ENCODE measurements around the gene TNIK.
A peak's percentile ranks its signal among the peaks of the same experiment; 100 is the strongest.

TNIK gene

GRCh38 chr3:171441381-171441780 lies 18.8 kb downstream of the TNIK start:
- Histone ChIP-seq H4K8ac (ENCODE audit: low read length) (no peak overlapping the region), H3K4me1 (ENCODE audit: control insufficient read depth, insufficient read depth, low read depth, low read length) (peaks cover 2% of the 10 kb centered on the region), H3K27ac (ENCODE audit: low read length, poor library complexity, severe bottlenecking) (no peak overlapping the region), H2BK15ac (ENCODE audit: low read depth, poor library complexity, severe bottlenecking) (no peak overlapping the region), H3K18ac (ENCODE audit: low read depth in 1 of 2, low read length in 2 of 2) (no peak overlapping the region), H2AK5ac (ENCODE audit: low read length, severe bottlenecking) (no peak overlapping the region), H2AFZ (ENCODE audit: low read depth, low read length) (no peak overlapping the region), H3K9ac (ENCODE audit: low read length) (no peak overlapping the region), H3K27me3 (ENCODE audit: control insufficient read depth in 1 of 2, insufficient read depth in 1 of 2, low read length in 2 of 2) (no peaks in the 10 kb centered on the region), H2BK12ac (ENCODE audit: low read length in 2 of 2) (no peak overlapping the region), H3K79me1 (replicated peaks; ENCODE audit: low read length, poor library complexity, severe bottlenecking) (peaks cover 51% of the 10 kb centered on the region), H2BK120ac (ENCODE audit: low read depth, low read length) (no peak overlapping the region), H3K9me3 (ENCODE audit: control insufficient read depth, low read length) (no peaks in the 10 kb centered on the region), H3K4me2 (ENCODE audit: low read length, poor library complexity, severe bottlenecking) (no peak overlapping the region), H3K36me3 (ENCODE audit: control insufficient read depth in 1 of 2, insufficient read depth in 2 of 2, low read depth in 1 of 2, low read length in 2 of 2) (peaks cover 0 to 2% of the 10 kb centered on the region in 2 experiments), H3K14ac (ENCODE audit: low read length in 2 of 2) (no peak overlapping the region), H3K4ac (ENCODE audit: low read depth in 1 of 2, low read length in 2 of 2) (no peak overlapping the region), H4K91ac (ENCODE audit: low read length) (no peak overlapping the region), H3K4me3 (ENCODE audit: insufficient read depth in 1 of 2, low read depth in 1 of 2, low read length in 2 of 2) (no peak overlapping the region), H2BK5ac (ENCODE audit: low read depth, low read length, poor library complexity, severe bottlenecking) (no peak overlapping the region), H3K23ac (ENCODE audit: low read length in 2 of 2) (no peak overlapping the region)
- WGBS: 92% methylated on average over 3 of the region's 3 CpGs
- DNase-seq: no peak

GRCh38 chr3:171439996-171440395 lies 20.2 kb downstream of the TNIK start:
- Histone ChIP-seq H2BK120ac (ENCODE audit: low read depth, low read length) (no peak overlapping the region), H3K9ac (ENCODE audit: low read length) (no peak overlapping the region), H4K8ac (ENCODE audit: low read length) (no peak overlapping the region), H3K18ac (ENCODE audit: low read depth in 1 of 2, low read length in 2 of 2) (no peak overlapping the region), H3K4me3 (ENCODE audit: insufficient read depth in 1 of 2, low read depth in 1 of 2, low read length in 2 of 2) (no peak overlapping the region), H2BK12ac (ENCODE audit: low read length in 2 of 2) (peak overlapping the region in 1 of 2 experiments; percentile 42), H4K91ac (ENCODE audit: low read length) (peak overlapping the region; percentile 50), H3K9me3 (ENCODE audit: control insufficient read depth, low read length) (no peaks in the 10 kb centered on the region), H3K4me1 (ENCODE audit: control insufficient read depth, insufficient read depth, low read depth, low read length) (peaks cover 2% of the 10 kb centered on the region), H3K27me3 (ENCODE audit: control insufficient read depth in 1 of 2, insufficient read depth in 1 of 2, low read length in 2 of 2) (no peaks in the 10 kb centered on the region), H3K79me1 (replicated peaks; ENCODE audit: low read length, poor library complexity, severe bottlenecking) (peaks cover 45% of the 10 kb centered on the region), H3K14ac (ENCODE audit: low read length in 2 of 2) (no peak overlapping the region), H3K4me2 (ENCODE audit: low read length, poor library complexity, severe bottlenecking) (no peak overlapping the region), H3K23ac (ENCODE audit: low read length in 2 of 2) (peak overlapping the region in 1 of 2 experiments; percentile 13), H2AFZ (ENCODE audit: low read depth, low read length) (no peak overlapping the region), H3K36me3 (ENCODE audit: control insufficient read depth in 1 of 2, insufficient read depth in 2 of 2, low read depth in 1 of 2, low read length in 2 of 2) (peaks cover 0 to 2% of the 10 kb centered on the region in 2 experiments), H3K4ac (ENCODE audit: low read depth in 1 of 2, low read length in 2 of 2) (no peak overlapping the region), H3K27ac (ENCODE audit: low read length, poor library complexity, severe bottlenecking) (no peak overlapping the region), H2BK15ac (ENCODE audit: low read depth, poor library complexity, severe bottlenecking) (no peak overlapping the region), H2AK5ac (ENCODE audit: low read length, severe bottlenecking) (peak overlapping the region; percentile 50), H2BK5ac (ENCODE audit: low read depth, low read length, poor library complexity, severe bottlenecking) (no peak overlapping the region)
- WGBS: 95% methylated on average over 1 of the region's 2 CpGs
- peak; percentile 34 for DNase-seq

GRCh38 chr3:171437115-171437756 lies 23.0 kb downstream of the TNIK start:
- Histone ChIP-seq H3K27ac (ENCODE audit: low read length, poor library complexity, severe bottlenecking) (no peak overlapping the region), H3K18ac (ENCODE audit: low read depth in 1 of 2, low read length in 2 of 2) (no peak overlapping the region), H4K91ac (ENCODE audit: low read length) (no peak overlapping the region), H2BK120ac (ENCODE audit: low read depth, low read length) (no peak overlapping the region), H3K9me3 (ENCODE audit: control insufficient read depth, low read length) (no peaks in the 10 kb centered on the region), H3K4me1 (ENCODE audit: control insufficient read depth, insufficient read depth, low read depth, low read length) (peaks cover 2% of the 10 kb centered on the region), H2BK15ac (ENCODE audit: low read depth, poor library complexity, severe bottlenecking) (no peak overlapping the region), H3K23ac (ENCODE audit: low read length in 2 of 2) (no peak overlapping the region), H2AK5ac (ENCODE audit: low read length, severe bottlenecking) (no peak overlapping the region), H2BK12ac (ENCODE audit: low read length in 2 of 2) (no peak overlapping the region), H3K4me2 (ENCODE audit: low read length, poor library complexity, severe bottlenecking) (no peak overlapping the region), H4K8ac (ENCODE audit: low read length) (no peak overlapping the region), H3K79me1 (replicated peaks; ENCODE audit: low read length, poor library complexity, severe bottlenecking) (peaks cover 39% of the 10 kb centered on the region), H3K36me3 (ENCODE audit: control insufficient read depth in 1 of 2, insufficient read depth in 2 of 2, low read depth in 1 of 2, low read length in 2 of 2) (peaks cover 0 to 2% of the 10 kb centered on the region in 2 experiments), H3K14ac (ENCODE audit: low read length in 2 of 2) (no peak overlapping the region), H3K4ac (ENCODE audit: low read depth in 1 of 2, low read length in 2 of 2) (no peak overlapping the region), H3K4me3 (ENCODE audit: insufficient read depth in 1 of 2, low read depth in 1 of 2, low read length in 2 of 2) (no peak overlapping the region), H2AFZ (ENCODE audit: low read depth, low read length) (no peak overlapping the region), H3K27me3 (ENCODE audit: control insufficient read depth in 1 of 2, insufficient read depth in 1 of 2, low read length in 2 of 2) (no peaks in the 10 kb centered on the region), H3K9ac (ENCODE audit: low read length) (no peak overlapping the region), H2BK5ac (ENCODE audit: low read depth, low read length, poor library complexity, severe bottlenecking) (no peak overlapping the region)
- DNase-seq: no peak
- 93% methylated on average over 3 of the region's 3 CpGs for WGBS

GRCh38 chr3:171436380-171436779 lies 23.8 kb downstream of the TNIK start:
- Histone ChIP-seq H3K4me3 (ENCODE audit: insufficient read depth in 1 of 2, low read depth in 1 of 2, low read length in 2 of 2) (no peak overlapping the region), H3K36me3 (ENCODE audit: control insufficient read depth in 1 of 2, insufficient read depth in 2 of 2, low read depth in 1 of 2, low read length in 2 of 2) (peaks cover 0 to 2% of the 10 kb centered on the region in 2 experiments), H3K9ac (ENCODE audit: low read length) (no peak overlapping the region), H2BK120ac (ENCODE audit: low read depth, low read length) (no peak overlapping the region), H3K27ac (ENCODE audit: low read length, poor library complexity, severe bottlenecking) (no peak overlapping the region), H4K91ac (ENCODE audit: low read length) (no peak overlapping the region), H2BK12ac (ENCODE audit: low read length in 2 of 2) (no peak overlapping the region), H3K4ac (ENCODE audit: low read depth in 1 of 2, low read length in 2 of 2) (no peak overlapping the region), H3K27me3 (ENCODE audit: control insufficient read depth in 1 of 2, insufficient read depth in 1 of 2, low read length in 2 of 2) (no peaks in the 10 kb centered on the region), H2BK5ac (ENCODE audit: low read depth, low read length, poor library complexity, severe bottlenecking) (no peak overlapping the region), H3K4me2 (ENCODE audit: low read length, poor library complexity, severe bottlenecking) (no peak overlapping the region), H2AK5ac (ENCODE audit: low read length, severe bottlenecking) (no peak overlapping the region), H3K14ac (ENCODE audit: low read length in 2 of 2) (no peak overlapping the region), H3K18ac (ENCODE audit: low read depth in 1 of 2, low read length in 2 of 2) (no peak overlapping the region), H3K79me1 (replicated peaks; ENCODE audit: low read length, poor library complexity, severe bottlenecking) (peaks cover 36% of the 10 kb centered on the region), H3K23ac (ENCODE audit: low read length in 2 of 2) (no peak overlapping the region), H2AFZ (ENCODE audit: low read depth, low read length) (no peak overlapping the region), H4K8ac (ENCODE audit: low read length) (no peak overlapping the region), H3K4me1 (ENCODE audit: control insufficient read depth, insufficient read depth, low read depth, low read length) (peaks cover 2% of the 10 kb centered on the region), H3K9me3 (ENCODE audit: control insufficient read depth, low read length) (no peaks in the 10 kb centered on the region), H2BK15ac (ENCODE audit: low read depth, poor library complexity, severe bottlenecking) (no peak overlapping the region)
- 69% methylated on average over 3 of the region's 3 CpGs for WGBS
- DNase-seq: no peak
